IMR-90 (cell line): ENCODE data around the gene IQCK. TPM values are rescaled to one million over a fixed set of nuclear protein-coding genes. Genes with fewer than 3 reads are reported as not detected.

Source experiments
- ATAC-seq: fragments of 200-7000 bp; cut with Tn5 transposase; 2 replicates; pipeline ENCODE4 v1.9.1; 2020; ENCODE audit warnings: low read depth, mild to moderate bottlenecking, moderate library complexity
- BruUV-seq: library from RNA; stranded (reverse); fragments of 400-500 nt; replicated peaks from 2 replicates; lab custom pipeline; 2021; lab: Mats Ljungman, UMichigan
- CTCF ChIA-PET: fragments of 300-600 bp; formaldehyde crosslinking; extraction: SDS; loops from one replicate; lab custom pipeline; 2021; ENCODE audit warnings: antibody characterized with exemption; lab: Yijun Ruan, JAX
- POLR2A ChIA-PET: fragments of 300-600 bp; sonication (Branson Sonifier 250); formaldehyde crosslinking; loops from one replicate; lab custom pipeline; 2022; ENCODE audit warnings: antibody characterized with exemption; ENCODE audit not compliant: unreplicated experiment; lab: Charles Lee
- DNase-seq: peaks from one replicate; pipeline ENCODE4 v3.0.0; 2013
- H2AFZ ChIP-seq: replicated peaks from 2 replicates; pipeline ENCODE3; 2013; ENCODE audit warnings: low read length, mild to moderate bottlenecking; ENCODE audit not compliant: poor library complexity
- H2AK5ac ChIP-seq: 2 replicates; pipeline ENCODE4 v1.6.1; 2013; ENCODE audit warnings: low read depth, low read length, inconsistent platforms
- H2AK9ac ChIP-seq: replicated peaks from 2 replicates; pipeline ENCODE3; 2013; ENCODE audit warnings: mild to moderate bottlenecking, low read depth, low read length, moderate library complexity; ENCODE audit not compliant: poor library complexity
- H2BK120ac ChIP-seq: 2 replicates; pipeline ENCODE4 v1.6.1; 2013; ENCODE audit warnings: low read depth, low read length, inconsistent platforms
- H2BK15ac ChIP-seq: 3 replicates; pipeline ENCODE4 v1.6.1; 2013; ENCODE audit warnings: low read depth, low read length, inconsistent platforms
- H2BK20ac ChIP-seq: 2 replicates; pipeline ENCODE4 v1.6.1; 2013; ENCODE audit warnings: low read depth, mild to moderate bottlenecking, inconsistent platforms, low read length, moderate library complexity
- H2BK5ac ChIP-seq: 2 replicates; pipeline ENCODE4 v1.6.1; 2013; ENCODE audit warnings: mild to moderate bottlenecking, low read depth, low read length, inconsistent platforms; ENCODE audit not compliant: poor library complexity, severe bottlenecking
- H3K14ac ChIP-seq: replicated peaks from 2 replicates; pipeline ENCODE4 v1.6.1; 2013; ENCODE audit warnings: low read depth, low read length, inconsistent platforms
- H3K18ac ChIP-seq: 2 replicates; pipeline ENCODE4 v1.6.1; 2013; ENCODE audit warnings: low read depth, low read length, control low read depth
- H3K23ac ChIP-seq: 2 replicates; pipeline ENCODE4 v1.6.1; 2013; ENCODE audit warnings: low read depth, low read length, inconsistent platforms
- H3K27ac ChIP-seq: 2 replicates; pipeline ENCODE4 v1.5.1; 2013; ENCODE audit warnings: mild to moderate bottlenecking, control low read depth, low read length; ENCODE audit not compliant: insufficient read depth
- H3K27me3 ChIP-seq: 2 replicates; pipeline ENCODE4 v1.6.1; 2013; ENCODE audit warnings: low read length; ENCODE audit not compliant: control insufficient read depth, insufficient read depth
- H3K36me3 ChIP-seq: 2 replicates; pipeline ENCODE4 v1.6.1; 2013; ENCODE audit warnings: low read length, mixed read lengths; ENCODE audit not compliant: control insufficient read depth, insufficient read depth
- H3K4ac ChIP-seq: 2 replicates; pipeline ENCODE4 v1.6.1; 2013; ENCODE audit warnings: low read depth, low read length, inconsistent platforms
- H3K4me1 ChIP-seq: 2 replicates; pipeline ENCODE4 v1.6.1; 2013; ENCODE audit warnings: low read length, mixed read lengths; ENCODE audit not compliant: control insufficient read depth, insufficient read depth
- H3K4me2 ChIP-seq: 2 replicates; pipeline ENCODE4 v1.6.1; 2013; ENCODE audit warnings: low read depth, mild to moderate bottlenecking, control low read depth, low read length, moderate library complexity
- H3K4me3 ChIP-seq: 2 replicates; pipeline ENCODE4 v1.5.1; 2013; ENCODE audit warnings: low read depth, mild to moderate bottlenecking, control low read depth, low read length, moderate library complexity; ENCODE audit not compliant: insufficient read depth
- H3K56ac ChIP-seq: 2 replicates; pipeline ENCODE4 v1.6.1; 2013; ENCODE audit warnings: low read length, inconsistent platforms; ENCODE audit not compliant: insufficient read depth; ENCODE audit errors: extremely low read depth
- H3K79me1 ChIP-seq, 2 experiments: 2 replicates each; pipeline ENCODE4 v1.6.1; 2013; ENCODE audit warnings: low read length in 2 of 2, inconsistent platforms in 1 of 2, low read depth in 1 of 2
- H3K9ac ChIP-seq: 2 replicates; pipeline ENCODE4 v1.6.1; 2013; ENCODE audit warnings: low read depth, low read length, control low read depth
- H3K9me1 ChIP-seq: 2 replicates; pipeline ENCODE4 v1.6.1; 2013; ENCODE audit warnings: low read length, inconsistent platforms; ENCODE audit not compliant: insufficient read depth
- H3K9me3 ChIP-seq: 2 replicates; pipeline ENCODE4 v1.6.1; 2013; ENCODE audit warnings: low read length; ENCODE audit not compliant: control insufficient read depth, insufficient read depth
- H4K20me1 ChIP-seq: 2 replicates; pipeline ENCODE4 v1.6.1; 2013; ENCODE audit warnings: low read length, inconsistent platforms; ENCODE audit not compliant: insufficient read depth
- H4K5ac ChIP-seq: 2 replicates; pipeline ENCODE4 v1.6.1; 2013; ENCODE audit warnings: mild to moderate bottlenecking, low read depth, low read length, control low read depth
- H4K8ac ChIP-seq, 2 experiments: 2 replicates each; pipeline ENCODE4 v1.6.1; 2013; ENCODE audit warnings: low read depth in 2 of 2, low read length in 2 of 2, control low read depth in 1 of 2, inconsistent platforms in 1 of 2
- H4K91ac ChIP-seq: 2 replicates; pipeline ENCODE4 v1.6.1; 2013; ENCODE audit warnings: low read depth, low read length, inconsistent platforms; ENCODE audit not compliant: insufficient read depth
- CEBPB ChIP-seq: IDR thresholded peaks from 2 replicates; pipeline ENCODE4 v1.6.1; 2012; ENCODE audit warnings: low read depth, low read length, improper control_type of control experiment
- CTCF ChIP-seq: conservative IDR thresholded peaks from 2 replicates; pipeline ENCODE4 v1.5.1; 2012; ENCODE audit warnings: mild to moderate bottlenecking, low read depth, low read length, improper control_type of control experiment
- ELK1 ChIP-seq: fragments of 150-350 bp; IDR thresholded peaks from 2 replicates; pipeline ENCODE4 v1.6.1; 2016; ENCODE audit warnings: low read depth, mild to moderate bottlenecking, low read length, moderate library complexity, borderline replicate concordance
- MAFK ChIP-seq: IDR thresholded peaks from 2 replicates; pipeline ENCODE4 v1.6.1; 2012; ENCODE audit warnings: low read depth, low read length, improper control_type of control experiment
- MXI1 ChIP-seq: IDR thresholded peaks from 2 replicates; pipeline ENCODE4 v1.6.1; 2012; ENCODE audit warnings: low read depth, mild to moderate bottlenecking, low read length, moderate library complexity, borderline replicate concordance
- POLR2A ChIP-seq: IDR thresholded peaks from 2 replicates; pipeline ENCODE4 v1.6.1; 2012; ENCODE audit warnings: mild to moderate bottlenecking, low read depth, low read length
- RAD21 ChIP-seq: IDR thresholded peaks from 2 replicates; pipeline ENCODE4 v1.6.1; 2012; ENCODE audit warnings: low read length, improper control_type of control experiment
- RCOR1 ChIP-seq: IDR thresholded peaks from 2 replicates; pipeline ENCODE4 v1.6.1; 2012; ENCODE audit warnings: mild to moderate bottlenecking, low read length, improper control_type of control experiment; ENCODE audit not compliant: insufficient replicate concordance
- RFX5 ChIP-seq: IDR thresholded peaks from 2 replicates; pipeline ENCODE4 v1.8.0; 2012; ENCODE audit warnings: low read depth, mild to moderate bottlenecking, low read length, moderate library complexity
- SMC3 ChIP-seq: fragments of 150-350 bp; IDR thresholded peaks from 2 replicates; pipeline ENCODE4 v1.6.1; 2016; ENCODE audit warnings: low read depth, mild to moderate bottlenecking, antibody characterized with exemption, low read length, moderate library complexity
- USF2 ChIP-seq: fragments of 150-350 bp; IDR thresholded peaks from 2 replicates; pipeline ENCODE4 v1.6.1; 2017; ENCODE audit warnings: mild to moderate bottlenecking, antibody characterized with exemption, low read length, low read depth
- WGBS, 2 experiments: methylation state at CpG; one replicate each; pipeline versions ENCODE4 v1.1.5 to v1.1.7; 2013; ENCODE audit warnings: missing lambda C conversion rate in 2 of 2; ENCODE audit not compliant: insufficient read length in 1 of 2; ENCODE audit errors: extremely low coverage in 2 of 2; 5-methylcytosine and 5-hydroxymethylcytosine counted together
- dilution Hi-C: fragments of 300-500 bp; cut with HindIII; formaldehyde crosslinking; loops from one replicate; pipeline ENCODE4 v1.14.3; 2018; ENCODE audit warnings: low sequenced_read_pairs; ENCODE audit not compliant: unreplicated experiment
- in situ Hi-C: fragments of 300-500 bp; cut with MboI; formaldehyde crosslinking; loops from 3 replicates; pipeline ENCODE4 v1.14.3; 2019; ENCODE audit warnings: low sequenced_read_pairs, inconsistent platforms, mixed read lengths
- intact Hi-C: fragments of 100-400 bp; cut with micrococcal nuclease; formaldehyde crosslinking; loops from 2 replicates; pipeline ENCODE4 v1.10.0; 2022
- polyA plus RNA-seq, 3 experiments: library from polyadenylated mRNA; depleted of rRNA; stranded (reverse); fragments of >200 nt; gene quantifications; 2 replicates each; pipeline ENCODE4 v1.2.3, GENCODE V29; 2012; ENCODE audit warnings: low replicate concordance in 1 of 3
- total RNA-seq: library from RNA; depleted of rRNA; stranded (reverse); fragments of >200 nt; gene quantifications from 2 replicates; pipeline ENCODE4 v1.2.3, GENCODE V29; 2012

The IQCK gene
- total and polyA plus RNA-seq, 2 of the 4 experiments (the other 2 are of a cell fraction): 4.1 to 5.4 TPM

GRCh38 chr16:19837984-19838707 lies 120.1 kb downstream of the IQCK start:
- dilution Hi-C loops: no loop called here
- in situ Hi-C loops: no loop called here
- Histone ChIP-seq H3K9me3 (no peaks in the 10 kb centered on the region), H3K14ac (no peak overlapping the region), H4K91ac (no peak overlapping the region), H3K23ac (no peak overlapping the region), H3K36me3 (no peaks in the 10 kb centered on the region), H3K4me3 (no peak overlapping the region), H3K9me1 (peaks cover 5% of the 10 kb centered on the region; the same call in 1 of the 2 replicates), H3K4me1 (peaks cover 2% of the 10 kb centered on the region; the same call in 1 of the 2 replicates), H3K4me2 (no peak overlapping the region), H4K20me1 (no peaks in the 10 kb centered on the region), H4K5ac (no peak overlapping the region; the same call in 1 of the 2 replicates), H2BK15ac (no peak overlapping the region), H3K27me3 (no peaks in the 10 kb centered on the region; the same call in 1 of the 2 replicates), H3K4ac (no peak overlapping the region), H2AK9ac (no peak overlapping the region), H3K79me1 (no peaks in the 10 kb centered on the region), H2BK120ac (no peak overlapping the region), H3K27ac (no peak overlapping the region), H2BK20ac (no peak overlapping the region), H2BK5ac (no peak overlapping the region), H4K8ac (no peak overlapping the region), H2AFZ (no peak overlapping the region), H2AK5ac (peak overlapping the region; percentile 3; the same call in 1 of the 2 replicates), H3K9ac (no peak overlapping the region), H3K56ac (no peak overlapping the region), H3K18ac (no peak overlapping the region)
- DNase-seq (no peak), ATAC-seq (no peak)
- POLR2A ChIA-PET: no interaction called here
- CTCF ChIA-PET: no interaction called here
- TF ChIP-seq ELK1 (no peak), CTCF (no peak), MXI1 (no peak), RFX5 (no peak), USF2 (no peak), RCOR1 (no peak), POLR2A (no peak), CEBPB (no peak), SMC3 (no peak), RAD21 (no peak), MAFK (no peak)
- BruUV-seq: no TSS peak
- intact Hi-C loops: loop anchor here (5.0 kb wide), 1 partner anchor 91 kb away; no protein-coding TSS in a partner anchor
- WGBS, 2 experiments: 74 to 100% methylated on average over 1 to 10 of the region's 13 CpGs
